ENCODE results near the gene FCHSD1.

DNA sequence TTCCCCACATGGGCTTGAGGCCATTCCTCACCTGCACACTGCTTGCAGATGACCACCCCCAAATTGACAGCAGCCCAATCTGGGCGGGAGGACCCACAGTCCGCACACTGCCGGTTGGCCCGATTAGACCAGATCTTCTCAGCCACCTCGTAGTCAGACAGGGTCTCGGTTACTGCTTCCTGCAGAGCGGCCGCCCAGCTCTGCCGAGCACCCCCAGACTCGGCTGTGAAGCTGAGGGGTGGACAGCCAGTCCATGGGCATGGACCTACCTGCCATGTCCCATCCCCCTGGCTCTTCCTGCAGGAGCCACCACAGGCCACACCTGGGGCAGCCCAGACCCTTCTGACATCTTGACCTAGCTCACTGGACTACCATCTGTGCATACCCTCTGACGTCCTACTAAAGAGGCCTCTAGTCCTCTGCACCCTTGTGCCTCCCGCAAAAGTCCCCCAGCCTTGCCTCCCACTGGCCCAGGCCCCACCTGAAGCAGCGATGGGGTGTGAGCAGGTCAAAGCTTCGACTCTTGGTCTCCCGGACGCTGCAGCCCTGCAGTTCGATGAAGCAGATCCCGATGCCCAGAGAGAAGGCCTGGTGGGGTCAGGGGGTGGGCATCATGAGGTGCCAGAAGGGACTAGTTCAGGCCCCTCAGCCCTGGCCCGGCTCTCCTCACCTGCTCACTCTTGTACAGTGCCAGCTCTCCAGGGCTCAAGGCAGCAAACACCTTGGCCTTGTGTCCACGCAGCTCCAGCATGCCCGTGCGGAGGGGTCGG is 21.0 kb upstream of the FCHSD1 start:
- TF ChIP-seq, protein P1, sequence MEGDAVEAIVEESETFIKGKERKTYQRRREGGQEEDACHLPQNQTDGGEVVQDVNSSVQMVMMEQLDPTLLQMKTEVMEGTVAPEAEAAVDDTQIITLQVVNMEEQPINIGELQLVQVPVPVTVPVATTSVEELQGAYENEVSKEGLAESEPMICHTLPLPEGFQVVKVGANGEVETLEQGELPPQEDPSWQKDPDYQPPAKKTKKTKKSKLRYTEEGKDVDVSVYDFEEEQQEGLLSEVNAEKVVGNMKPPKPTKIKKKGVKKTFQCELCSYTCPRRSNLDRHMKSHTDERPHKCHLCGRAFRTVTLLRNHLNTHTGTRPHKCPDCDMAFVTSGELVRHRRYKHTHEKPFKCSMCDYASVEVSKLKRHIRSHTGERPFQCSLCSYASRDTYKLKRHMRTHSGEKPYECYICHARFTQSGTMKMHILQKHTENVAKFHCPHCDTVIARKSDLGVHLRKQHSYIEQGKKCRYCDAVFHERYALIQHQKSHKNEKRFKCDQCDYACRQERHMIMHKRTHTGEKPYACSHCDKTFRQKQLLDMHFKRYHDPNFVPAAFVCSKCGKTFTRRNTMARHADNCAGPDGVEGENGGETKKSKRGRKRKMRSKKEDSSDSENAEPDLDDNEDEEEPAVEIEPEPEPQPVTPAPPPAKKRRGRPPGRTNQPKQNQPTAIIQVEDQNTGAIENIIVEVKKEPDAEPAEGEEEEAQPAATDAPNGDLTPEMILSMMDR (IDR thresholded peaks at IDR 0.05; ENCODE audit: insufficient read depth, low read length) = no peak
- no peak for TF ChIP-seq GABPA (IDR thresholded peaks at IDR 0.05; ENCODE audit: low read depth)
- TF ChIP-seq, protein P2, sequence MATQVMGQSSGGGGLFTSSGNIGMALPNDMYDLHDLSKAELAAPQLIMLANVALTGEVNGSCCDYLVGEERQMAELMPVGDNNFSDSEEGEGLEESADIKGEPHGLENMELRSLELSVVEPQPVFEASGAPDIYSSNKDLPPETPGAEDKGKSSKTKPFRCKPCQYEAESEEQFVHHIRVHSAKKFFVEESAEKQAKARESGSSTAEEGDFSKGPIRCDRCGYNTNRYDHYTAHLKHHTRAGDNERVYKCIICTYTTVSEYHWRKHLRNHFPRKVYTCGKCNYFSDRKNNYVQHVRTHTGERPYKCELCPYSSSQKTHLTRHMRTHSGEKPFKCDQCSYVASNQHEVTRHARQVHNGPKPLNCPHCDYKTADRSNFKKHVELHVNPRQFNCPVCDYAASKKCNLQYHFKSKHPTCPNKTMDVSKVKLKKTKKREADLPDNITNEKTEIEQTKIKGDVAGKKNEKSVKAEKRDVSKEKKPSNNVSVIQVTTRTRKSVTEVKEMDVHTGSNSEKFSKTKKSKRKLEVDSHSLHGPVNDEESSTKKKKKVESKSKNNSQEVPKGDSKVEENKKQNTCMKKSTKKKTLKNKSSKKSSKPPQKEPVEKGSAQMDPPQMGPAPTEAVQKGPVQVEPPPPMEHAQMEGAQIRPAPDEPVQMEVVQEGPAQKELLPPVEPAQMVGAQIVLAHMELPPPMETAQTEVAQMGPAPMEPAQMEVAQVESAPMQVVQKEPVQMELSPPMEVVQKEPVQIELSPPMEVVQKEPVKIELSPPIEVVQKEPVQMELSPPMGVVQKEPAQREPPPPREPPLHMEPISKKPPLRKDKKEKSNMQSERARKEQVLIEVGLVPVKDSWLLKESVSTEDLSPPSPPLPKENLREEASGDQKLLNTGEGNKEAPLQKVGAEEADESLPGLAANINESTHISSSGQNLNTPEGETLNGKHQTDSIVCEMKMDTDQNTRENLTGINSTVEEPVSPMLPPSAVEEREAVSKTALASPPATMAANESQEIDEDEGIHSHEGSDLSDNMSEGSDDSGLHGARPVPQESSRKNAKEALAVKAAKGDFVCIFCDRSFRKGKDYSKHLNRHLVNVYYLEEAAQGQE (IDR thresholded peaks at IDR 0.05; ENCODE audit: insufficient replicate concordance, low read depth) = no peak
